ENCODE data around the gene FHDC1.

DNA sequence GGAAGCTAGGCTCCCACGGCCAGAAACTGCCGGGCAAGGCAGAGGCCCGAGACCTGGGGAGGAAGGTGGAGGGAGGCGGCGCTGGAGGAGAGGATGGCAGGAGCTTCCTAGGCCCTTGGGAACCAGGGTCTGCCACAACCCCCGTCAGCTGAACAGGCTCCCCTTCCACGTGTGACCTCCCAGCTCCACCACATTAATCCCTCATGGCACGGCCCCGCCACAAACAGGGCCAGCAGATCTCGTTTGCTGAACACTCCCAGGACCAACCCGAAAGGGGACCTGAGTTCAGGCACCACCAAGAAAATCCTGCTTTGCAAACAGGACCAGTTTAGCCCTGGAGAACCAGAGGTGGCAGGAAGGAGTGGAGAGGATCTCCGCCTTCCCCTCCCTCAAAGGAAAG lies 62.7 kb downstream of the FHDC1 start:
- TF ChIP-seq RCOR1 (conservative IDR thresholded peaks at IDR 0.05; ENCODE audit: low read depth, low read length) = no peak
- TF ChIP-seq, protein P1, sequence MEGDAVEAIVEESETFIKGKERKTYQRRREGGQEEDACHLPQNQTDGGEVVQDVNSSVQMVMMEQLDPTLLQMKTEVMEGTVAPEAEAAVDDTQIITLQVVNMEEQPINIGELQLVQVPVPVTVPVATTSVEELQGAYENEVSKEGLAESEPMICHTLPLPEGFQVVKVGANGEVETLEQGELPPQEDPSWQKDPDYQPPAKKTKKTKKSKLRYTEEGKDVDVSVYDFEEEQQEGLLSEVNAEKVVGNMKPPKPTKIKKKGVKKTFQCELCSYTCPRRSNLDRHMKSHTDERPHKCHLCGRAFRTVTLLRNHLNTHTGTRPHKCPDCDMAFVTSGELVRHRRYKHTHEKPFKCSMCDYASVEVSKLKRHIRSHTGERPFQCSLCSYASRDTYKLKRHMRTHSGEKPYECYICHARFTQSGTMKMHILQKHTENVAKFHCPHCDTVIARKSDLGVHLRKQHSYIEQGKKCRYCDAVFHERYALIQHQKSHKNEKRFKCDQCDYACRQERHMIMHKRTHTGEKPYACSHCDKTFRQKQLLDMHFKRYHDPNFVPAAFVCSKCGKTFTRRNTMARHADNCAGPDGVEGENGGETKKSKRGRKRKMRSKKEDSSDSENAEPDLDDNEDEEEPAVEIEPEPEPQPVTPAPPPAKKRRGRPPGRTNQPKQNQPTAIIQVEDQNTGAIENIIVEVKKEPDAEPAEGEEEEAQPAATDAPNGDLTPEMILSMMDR (IDR thresholded peaks at IDR 0.05 in 2 of 3, conservative IDR thresholded peaks at IDR 0.05 in 1 of 3; ENCODE audit: control insufficient read depth in 2 of 3, extremely low read depth in 1 of 3, insufficient read depth in 1 of 3, low read depth in 3 of 3, low read length in 3 of 3) = no peak
- TF ChIP-seq, protein P2, sequence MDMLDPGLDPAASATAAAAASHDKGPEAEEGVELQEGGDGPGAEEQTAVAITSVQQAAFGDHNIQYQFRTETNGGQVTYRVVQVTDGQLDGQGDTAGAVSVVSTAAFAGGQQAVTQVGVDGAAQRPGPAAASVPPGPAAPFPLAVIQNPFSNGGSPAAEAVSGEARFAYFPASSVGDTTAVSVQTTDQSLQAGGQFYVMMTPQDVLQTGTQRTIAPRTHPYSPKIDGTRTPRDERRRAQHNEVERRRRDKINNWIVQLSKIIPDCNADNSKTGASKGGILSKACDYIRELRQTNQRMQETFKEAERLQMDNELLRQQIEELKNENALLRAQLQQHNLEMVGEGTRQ (IDR thresholded peaks at IDR 0.05; ENCODE audit: borderline replicate concordance, low read depth, low read length) = no peak
- no peak for TF ChIP-seq EP300 (IDR thresholded peaks at IDR 0.05; ENCODE audit: borderline replicate concordance in 1 of 2, control insufficient read depth in 1 of 2, low read depth in 2 of 2, low read length in 2 of 2)
- no peak for TF ChIP-seq POLR2A (IDR thresholded peaks at IDR 0.05; ENCODE audit: low read depth, low read length)
- no peak for TF ChIP-seq ZNF207 (IDR thresholded peaks at IDR 0.05; ENCODE audit: borderline replicate concordance)
- no peak for TF ChIP-seq POLR2AphosphoS5 (IDR thresholded peaks at IDR 0.05; ENCODE audit: low read length)
- no peak for TF ChIP-seq RFX5 (IDR thresholded peaks at IDR 0.05; ENCODE audit: low read depth, low read length)
